MM.1S (cell line): ENCODE data around the gene AP2A1.

Experiments
- DNase-seq: peaks from one replicate; pipeline ENCODE4 v3.0.0-alpha.2; 2015
- H2AFZ ChIP-seq: fragments of 300-600 bp; sonication (generic); 2 replicates; pipeline ENCODE4 v1.6.0; 2016; ENCODE audit warnings: antibody characterized with exemption, low read length
- H3F3A ChIP-seq: fragments of 300-600 bp; sonication (generic); 2 replicates; pipeline ENCODE4 v1.6.1; 2016; ENCODE audit warnings: mild to moderate bottlenecking, antibody characterized with exemption, low read length, moderate library complexity, mixed read lengths; ENCODE audit not compliant: insufficient read depth
- H3K27ac ChIP-seq: fragments of 300-600 bp; sonication (generic); 2 replicates; pipeline ENCODE4 v1.5.1; 2016; ENCODE audit warnings: mild to moderate bottlenecking, low read length
- H3K27me3 ChIP-seq: fragments of 300-600 bp; sonication (generic); replicated peaks from 2 replicates; pipeline ENCODE4 v1.6.0; 2016; ENCODE audit warnings: low read length; ENCODE audit not compliant: insufficient read depth
- H3K36me3 ChIP-seq: fragments of 300-600 bp; sonication (generic); replicated peaks from 2 replicates; pipeline ENCODE4 v1.6.1; 2016; ENCODE audit warnings: mild to moderate bottlenecking, low read length, mixed read lengths; ENCODE audit not compliant: insufficient read depth
- H3K4me1 ChIP-seq: fragments of 300-600 bp; sonication (generic); 2 replicates; pipeline ENCODE4 v1.6.1; 2016; ENCODE audit warnings: low read length, mixed read lengths
- H3K4me2 ChIP-seq: fragments of 300-600 bp; sonication (generic); 2 replicates; pipeline ENCODE4 v1.6.0; 2016; ENCODE audit warnings: low read depth, low read length
- H3K4me3 ChIP-seq: fragments of 300-600 bp; sonication (generic); 2 replicates; pipeline ENCODE4 v1.5.1; 2016; ENCODE audit warnings: low read length, mixed read lengths
- H3K79me2 ChIP-seq: fragments of 300-600 bp; sonication (generic); 2 replicates; pipeline ENCODE4 v1.6.1; 2016; ENCODE audit warnings: mixed run types, low read length, mixed read lengths
- H3K9ac ChIP-seq: fragments of 300-600 bp; sonication (generic); 2 replicates; pipeline ENCODE4 v1.6.1; 2016; ENCODE audit warnings: low read length, mixed read lengths
- H3K9me2 ChIP-seq: fragments of 300-600 bp; sonication (generic); replicated peaks from 2 replicates; pipeline ENCODE4 v1.6.1; 2016; ENCODE audit warnings: mild to moderate bottlenecking, low read length, mixed read lengths; ENCODE audit not compliant: insufficient read depth
- H3K9me3 ChIP-seq: fragments of 300-600 bp; sonication (generic); replicated peaks from 2 replicates; pipeline ENCODE4 v1.6.1; 2016; ENCODE audit warnings: mild to moderate bottlenecking, low read length, mixed read lengths; ENCODE audit not compliant: insufficient read depth
- H4K20me1 ChIP-seq: fragments of 300-600 bp; sonication (generic); 2 replicates; pipeline ENCODE4 v1.6.1; 2016; ENCODE audit warnings: mild to moderate bottlenecking, low read length, moderate library complexity, mixed read lengths; ENCODE audit not compliant: insufficient read depth
- EZH2 ChIP-seq: fragments of 300-600 bp; sonication (generic); optimal IDR thresholded peaks from 2 replicates; pipeline ENCODE3; 2017; ENCODE audit warnings: low read depth, mild to moderate bottlenecking, antibody characterized with exemption, low read length, mixed read lengths
- EZH2phosphoT487 ChIP-seq: fragments of 300-600 bp; sonication (generic); IDR thresholded peaks from 2 replicates; pipeline ENCODE4 v1.6.1; 2018; ENCODE audit warnings: antibody characterized with exemption, low read length
- TF ChIP-seq, protein P1 (sequence below): fragments of 300-600 bp; sonication (generic); IDR thresholded peaks from 2 replicates; pipeline ENCODE4 v1.5.1; 2016; ENCODE audit warnings: antibody characterized with exemption, low read length, mixed read lengths

Gene AP2A1

DNA sequence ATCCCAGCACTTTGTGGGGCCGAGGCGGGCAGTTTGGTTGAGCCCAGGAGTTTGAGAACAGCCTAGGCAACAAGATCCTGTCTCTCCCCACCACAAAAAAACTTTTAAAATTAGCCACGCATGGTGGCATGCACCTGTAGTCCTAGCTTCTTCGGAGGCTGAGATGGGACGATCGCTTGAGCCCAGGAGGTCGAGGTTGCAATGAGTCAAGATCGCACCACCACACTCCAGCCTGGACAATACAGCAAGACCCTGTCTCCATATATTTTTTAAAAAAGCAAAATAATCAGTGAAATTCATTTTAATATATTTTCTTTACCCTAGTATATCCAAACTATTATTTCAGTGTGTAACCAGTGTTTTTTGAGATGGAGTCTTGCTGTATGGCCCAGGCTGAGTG is 8.2 kb downstream of the AP2A1 start:
- no peaks in the 10 kb centered on the region for H3K4me1 ChIP-seq
- no peaks in the 10 kb centered on the region for H4K20me1 ChIP-seq

DNA sequence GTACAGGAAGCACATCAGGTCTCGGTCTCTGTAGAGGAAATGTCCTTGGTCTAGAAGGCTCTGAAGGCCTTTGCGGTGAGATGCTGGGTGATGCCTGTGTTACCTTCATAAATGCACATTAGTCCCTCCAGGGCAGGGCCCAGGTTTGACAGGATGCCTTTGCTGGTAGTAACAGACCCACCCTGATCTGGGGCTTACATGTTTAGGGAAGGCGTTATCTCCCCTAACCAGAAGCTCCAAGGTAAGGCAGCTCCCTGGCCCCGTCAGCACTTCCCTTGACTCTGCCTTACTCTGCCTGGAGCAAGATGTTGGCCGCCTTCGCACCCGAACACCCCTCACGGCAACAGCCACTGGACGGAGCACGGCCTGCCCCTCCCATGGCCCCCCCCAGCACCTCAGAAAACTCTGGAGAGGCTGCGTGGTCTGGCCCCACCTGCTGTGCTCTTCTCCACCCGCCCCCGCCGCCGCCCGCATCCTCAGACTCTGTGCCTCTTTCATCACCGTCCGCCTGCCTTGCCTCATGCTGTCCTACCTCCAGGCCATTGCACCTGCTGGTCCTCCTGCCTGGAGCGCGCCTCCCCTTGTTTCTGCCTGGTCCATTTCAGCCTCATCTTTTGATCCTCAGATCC is 9.1 kb downstream of the AP2A1 start:
- no peak for DNase-seq
- Histone ChIP-seq H3K4me2 (no peak overlapping the region), H3K27me3 (no peaks in the 10 kb centered on the region), H3K4me3 (no peak overlapping the region), H3K9me2 (no peaks in the 10 kb centered on the region), H3K9me3 (no peaks in the 10 kb centered on the region), H4K20me1 (no peaks in the 10 kb centered on the region), H3K36me3 (no peaks in the 10 kb centered on the region), H3K4me1 (no peaks in the 10 kb centered on the region), H3K79me2 (peaks cover 11% of the 10 kb centered on the region), H3K27ac (no peak overlapping the region), H3F3A (no peaks in the 10 kb centered on the region), H3K9ac (no peak overlapping the region), H2AFZ (no peak overlapping the region)
- TF ChIP-seq EZH2 (no peak), EZH2phosphoT487 (no peak)
- TF ChIP-seq, protein P1, sequence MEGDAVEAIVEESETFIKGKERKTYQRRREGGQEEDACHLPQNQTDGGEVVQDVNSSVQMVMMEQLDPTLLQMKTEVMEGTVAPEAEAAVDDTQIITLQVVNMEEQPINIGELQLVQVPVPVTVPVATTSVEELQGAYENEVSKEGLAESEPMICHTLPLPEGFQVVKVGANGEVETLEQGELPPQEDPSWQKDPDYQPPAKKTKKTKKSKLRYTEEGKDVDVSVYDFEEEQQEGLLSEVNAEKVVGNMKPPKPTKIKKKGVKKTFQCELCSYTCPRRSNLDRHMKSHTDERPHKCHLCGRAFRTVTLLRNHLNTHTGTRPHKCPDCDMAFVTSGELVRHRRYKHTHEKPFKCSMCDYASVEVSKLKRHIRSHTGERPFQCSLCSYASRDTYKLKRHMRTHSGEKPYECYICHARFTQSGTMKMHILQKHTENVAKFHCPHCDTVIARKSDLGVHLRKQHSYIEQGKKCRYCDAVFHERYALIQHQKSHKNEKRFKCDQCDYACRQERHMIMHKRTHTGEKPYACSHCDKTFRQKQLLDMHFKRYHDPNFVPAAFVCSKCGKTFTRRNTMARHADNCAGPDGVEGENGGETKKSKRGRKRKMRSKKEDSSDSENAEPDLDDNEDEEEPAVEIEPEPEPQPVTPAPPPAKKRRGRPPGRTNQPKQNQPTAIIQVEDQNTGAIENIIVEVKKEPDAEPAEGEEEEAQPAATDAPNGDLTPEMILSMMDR: no peak

More for the DNA sequence above, 8.2 kb downstream of the AP2A1 start:
- H3K9me2 ChIP-seq: no peaks in the 10 kb centered on the region
- H3K36me3 ChIP-seq: no peaks in the 10 kb centered on the region
- H3K79me2 ChIP-seq: peaks cover 17% of the 10 kb centered on the region
- TF ChIP-seq EZH2phosphoT487 (no peak), EZH2 (no peak)
- TF ChIP-seq, protein P1: no peak
- no peak overlapping the region for H3K27ac ChIP-seq
- no peak overlapping the region for H3K4me3 ChIP-seq
- no peak overlapping the region for H3K4me2 ChIP-seq
- no peaks in the 10 kb centered on the region for H3F3A ChIP-seq
- no peak overlapping the region for H3K9ac ChIP-seq
- no peak overlapping the region for H2AFZ ChIP-seq
- no peaks in the 10 kb centered on the region for H3K27me3 ChIP-seq
- DNase-seq: no peak
- H3K9me3 ChIP-seq: no peaks in the 10 kb centered on the region

DNA sequence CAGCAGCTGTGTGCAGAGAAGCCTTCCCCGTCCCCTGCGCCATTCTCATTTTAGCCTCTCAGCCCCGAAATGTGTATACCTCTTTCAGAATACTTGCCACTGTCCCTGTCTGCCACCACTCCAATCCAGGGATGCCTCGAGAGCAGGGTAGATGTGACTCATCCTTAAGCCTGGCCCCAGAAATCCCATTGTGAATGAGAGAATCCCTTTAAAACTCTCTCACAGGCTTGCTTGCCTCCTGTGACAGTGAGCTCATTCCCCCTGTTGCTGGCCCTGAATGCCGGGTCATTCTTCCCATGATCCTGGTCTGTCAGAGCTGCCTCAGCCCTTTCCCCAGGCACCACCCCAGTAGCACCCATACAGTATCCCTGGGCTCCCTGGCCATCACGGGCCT is 9.6 kb downstream of the AP2A1 start:
- Histone ChIP-seq H3K27me3 (no peaks in the 10 kb centered on the region), H4K20me1 (no peaks in the 10 kb centered on the region), H3F3A (no peaks in the 10 kb centered on the region), H3K27ac (no peak overlapping the region), H3K79me2 (peaks cover 11% of the 10 kb centered on the region), H3K4me2 (no peak overlapping the region), H2AFZ (no peak overlapping the region), H3K9ac (no peak overlapping the region), H3K9me2 (no peaks in the 10 kb centered on the region), H3K4me1 (no peaks in the 10 kb centered on the region), H3K9me3 (no peaks in the 10 kb centered on the region), H3K36me3 (no peaks in the 10 kb centered on the region), H3K4me3 (no peak overlapping the region)
- DNase-seq: no peak
- TF ChIP-seq EZH2 (no peak), EZH2phosphoT487 (no peak)
- TF ChIP-seq, protein P1: no peak
